ENCODE results near the gene ASB3.
"Not testable (repeated sequence)": the region's sequence is repeated elsewhere in the genome, so short reads cannot be mapped to it uniquely, and the experiment has no call there.

Gene ASB3

DNA sequence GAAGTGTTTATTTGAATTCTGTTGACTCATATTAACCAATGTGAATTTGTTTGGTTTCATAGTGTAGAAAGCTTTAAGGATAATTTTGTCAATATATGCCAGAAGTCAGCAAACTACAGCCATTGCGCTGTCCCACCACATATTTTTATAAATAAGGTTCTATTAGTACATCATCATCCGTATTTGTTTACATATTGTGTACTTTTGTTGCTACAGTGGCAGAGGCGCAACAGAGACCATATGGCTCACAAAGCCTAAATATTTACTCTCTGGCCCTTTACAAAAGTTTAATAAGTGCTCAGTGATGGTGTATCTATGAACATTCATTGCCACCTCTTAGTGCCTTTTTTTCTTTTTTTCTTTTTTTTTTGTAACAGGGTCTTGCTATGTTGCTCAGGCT is 6.5 kb upstream of the ASB3 start:
- DNase-seq (ENCODE audit: low read depth): no peak
- H3K4me3 ChIP-seq (ENCODE audit: low read depth, low read length): no peak overlapping the region

DNA sequence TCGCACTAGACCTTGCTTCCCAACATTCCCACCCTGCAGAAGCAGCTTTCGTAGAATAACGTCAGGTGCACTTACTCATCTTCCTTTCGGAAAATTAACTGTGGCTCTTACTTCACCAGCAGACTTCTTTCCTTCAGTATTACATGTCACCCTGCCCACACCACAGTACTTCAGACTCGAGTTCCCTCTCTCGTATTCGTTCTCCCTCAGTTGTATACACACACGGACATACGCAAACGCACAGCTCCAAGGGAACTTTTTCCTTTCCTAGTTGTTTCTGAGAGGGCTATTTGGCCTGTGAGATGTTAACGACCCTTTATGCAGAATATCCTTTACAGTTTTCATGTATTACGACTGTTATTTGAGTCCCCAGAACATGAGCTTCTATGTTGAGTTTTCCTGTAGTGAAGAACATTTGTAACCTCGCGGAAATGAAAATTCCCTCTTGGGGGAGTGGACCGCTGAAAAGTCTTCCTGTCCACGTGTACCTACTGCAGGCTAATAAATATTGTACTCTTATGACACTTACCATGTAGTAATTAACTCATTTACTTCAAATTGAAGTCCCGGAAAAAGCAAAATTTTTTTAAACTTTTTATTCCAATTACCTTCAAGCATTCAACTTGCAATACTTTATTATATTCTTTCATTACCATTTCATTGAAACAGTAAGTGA is 999 bp upstream of the ASB3 start:
- no peak for DNase-seq (ENCODE audit: low read depth)
- peak overlapping the region; percentile 100 for H3K4me3 ChIP-seq (ENCODE audit: low read depth, low read length)

DNA sequence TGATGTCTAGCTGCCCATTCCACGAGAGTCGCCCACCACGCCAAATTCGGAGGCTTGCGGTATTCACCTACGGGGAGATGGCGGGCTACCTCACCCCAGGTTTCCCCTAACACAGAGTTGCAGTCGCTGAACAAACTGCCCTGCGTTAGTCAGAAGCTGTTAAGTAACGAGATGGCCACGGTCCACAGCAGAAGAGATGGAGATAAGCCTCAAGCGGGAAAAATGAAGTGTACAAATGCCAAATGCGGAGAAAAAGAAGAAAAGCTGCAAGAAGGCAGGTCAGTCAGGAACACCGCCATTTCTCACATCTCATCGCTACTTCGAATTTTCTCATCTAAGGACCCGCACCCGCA is 425 bp downstream of the ASB3 start:
- no peak for DNase-seq (ENCODE audit: low read depth)

DNA sequence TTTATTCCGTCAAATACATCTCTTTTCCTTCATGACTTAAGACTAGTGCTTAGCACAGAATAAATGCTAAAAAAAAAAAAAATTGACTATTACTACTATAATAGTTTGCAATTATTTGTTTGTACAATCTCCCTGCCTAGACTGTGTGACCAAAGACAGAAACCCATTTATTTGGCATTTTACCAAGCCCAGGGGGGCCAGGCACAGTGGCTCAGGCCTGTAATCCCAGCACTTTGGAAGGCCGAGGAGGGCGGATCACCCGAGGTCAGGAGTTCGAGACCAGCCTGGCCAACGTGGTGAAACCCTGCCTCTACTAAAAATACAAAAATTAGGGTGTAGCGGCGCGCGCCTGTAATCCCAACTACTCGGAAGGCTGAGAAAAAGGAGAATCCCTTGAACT is 1.4 kb downstream of the ASB3 start:
- H3K4me3 ChIP-seq (ENCODE audit: low read depth, low read length): peak overlapping the region; percentile 100
- DNase-seq (ENCODE audit: low read depth): no peak

More for the DNA sequence above, 425 bp downstream of the ASB3 start:
- H3K4me3 ChIP-seq (ENCODE audit: low read depth, low read length): peak overlapping the region; percentile 100

DNA sequence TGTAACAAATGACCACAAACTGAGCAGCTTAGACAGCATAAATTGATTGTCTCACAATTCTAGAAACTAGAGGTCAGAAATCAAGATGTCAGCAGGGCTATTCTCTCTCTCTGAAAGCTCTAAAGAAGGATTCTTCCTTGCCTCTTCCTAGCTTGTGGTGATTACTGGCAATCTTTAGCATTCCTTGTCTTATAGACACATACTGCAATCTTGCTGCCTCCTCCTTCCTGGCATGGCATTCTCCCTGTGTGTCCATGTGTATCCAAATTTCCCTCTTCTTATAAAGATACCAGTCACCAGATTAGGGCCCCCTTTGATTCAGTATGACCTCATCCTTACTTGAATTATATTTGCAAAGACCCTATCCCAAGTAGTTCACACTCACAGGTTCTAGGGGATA is 2.3 kb downstream of the ASB3 start:
- H3K4me3 ChIP-seq (ENCODE audit: low read depth, low read length): no peak overlapping the region
- no peak for DNase-seq (ENCODE audit: low read depth)

DNA sequence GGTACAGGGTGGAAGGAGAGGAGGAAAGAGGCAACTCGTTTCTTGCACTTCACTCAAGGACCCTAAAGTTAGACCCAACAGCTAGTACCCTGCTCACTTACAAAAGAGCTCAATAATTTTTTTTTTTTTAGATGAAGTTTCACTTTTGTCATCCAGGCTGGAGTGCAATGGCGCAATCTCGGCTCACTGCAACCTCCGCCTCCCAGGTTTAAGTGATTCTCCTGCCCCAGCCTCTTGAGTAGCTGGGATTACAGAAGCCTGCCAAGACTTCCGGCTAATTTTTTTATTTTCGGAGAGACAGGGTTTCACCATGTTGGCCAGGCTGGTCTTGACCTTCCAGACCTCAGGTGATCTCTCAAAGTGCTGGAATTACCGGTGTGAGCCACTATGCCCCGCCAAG is 4.1 kb downstream of the ASB3 start:
- no peak overlapping the region for H3K4me3 ChIP-seq (ENCODE audit: low read depth, low read length)
- DNase-seq (ENCODE audit: low read depth): no peak

DNA sequence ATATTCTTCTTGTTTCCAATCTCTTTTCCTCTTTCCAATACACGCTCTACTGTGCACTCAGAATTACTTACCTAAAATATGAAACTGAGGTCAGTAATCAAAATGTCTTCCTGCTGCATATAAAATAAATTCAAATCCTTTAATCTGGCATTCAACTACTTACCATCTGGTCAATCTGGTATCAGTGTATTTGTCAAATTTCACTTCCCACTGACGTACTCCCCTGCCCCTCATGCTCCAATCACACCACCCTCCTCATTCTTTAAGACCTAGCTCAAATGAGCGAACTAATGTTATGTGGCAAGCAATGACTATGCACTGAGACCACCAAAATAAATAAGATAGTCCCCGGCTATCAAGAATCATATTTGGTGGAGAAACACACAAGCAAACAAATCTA is 6.7 kb downstream of the ASB3 start:
- no peak overlapping the region for H3K4me3 ChIP-seq (ENCODE audit: low read depth, low read length)
- DNase-seq (ENCODE audit: low read depth): no peak

DNA sequence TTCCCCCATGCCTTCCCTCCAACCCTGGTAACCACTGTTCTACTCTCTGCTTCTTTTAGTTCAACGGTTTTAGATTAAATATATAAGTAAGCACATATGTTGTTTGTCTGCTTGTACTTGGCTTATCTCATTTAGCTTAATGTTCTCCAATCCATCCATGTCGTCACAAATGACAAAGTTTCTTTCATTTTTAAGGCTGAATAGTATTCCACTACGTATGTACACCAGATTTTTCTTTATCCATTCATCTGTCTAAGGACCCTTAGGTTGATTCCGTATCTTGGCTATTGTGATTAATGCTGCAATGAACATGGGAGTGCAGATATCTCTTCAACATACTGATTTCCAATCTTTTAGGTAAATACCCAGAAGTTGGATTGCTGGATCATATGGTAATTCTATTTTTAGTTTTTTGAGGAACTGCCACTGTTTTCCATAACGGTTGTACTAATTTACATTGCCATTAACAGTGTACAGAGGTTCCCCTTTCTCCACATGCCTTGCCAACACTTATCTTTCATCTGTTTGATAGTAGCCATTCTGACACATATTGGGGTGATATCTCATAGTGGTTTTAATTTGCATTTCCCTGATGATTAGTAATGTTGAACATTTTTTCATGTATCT is 8.1 kb downstream of the ASB3 start:
- DNase-seq (ENCODE audit: low read depth): no peak

DNA sequence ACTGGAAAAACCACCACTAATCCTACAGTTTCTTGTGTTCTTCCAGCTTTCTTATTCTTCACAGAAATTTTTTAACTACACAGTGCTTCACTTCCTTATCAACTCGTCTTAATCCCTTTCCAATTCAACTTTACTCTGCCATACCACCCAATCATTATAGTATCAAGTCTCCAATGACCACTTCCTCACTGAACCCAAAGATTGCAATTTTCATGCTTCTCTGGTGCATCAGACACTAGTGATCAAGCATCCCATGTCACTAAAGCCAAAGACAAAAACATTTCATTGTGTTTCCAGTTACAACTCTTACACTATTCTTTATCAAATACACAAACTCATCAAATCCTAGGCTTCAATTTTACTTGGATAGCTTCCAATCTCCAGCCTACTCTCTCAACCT is 9.6 kb downstream of the ASB3 start:
- DNase-seq (ENCODE audit: low read depth): no peak
- no peak overlapping the region for H3K4me3 ChIP-seq (ENCODE audit: low read depth, low read length)

More for the DNA sequence above, 8.1 kb downstream of the ASB3 start:
- no peak overlapping the region for H3K4me3 ChIP-seq (ENCODE audit: low read depth, low read length)

DNA sequence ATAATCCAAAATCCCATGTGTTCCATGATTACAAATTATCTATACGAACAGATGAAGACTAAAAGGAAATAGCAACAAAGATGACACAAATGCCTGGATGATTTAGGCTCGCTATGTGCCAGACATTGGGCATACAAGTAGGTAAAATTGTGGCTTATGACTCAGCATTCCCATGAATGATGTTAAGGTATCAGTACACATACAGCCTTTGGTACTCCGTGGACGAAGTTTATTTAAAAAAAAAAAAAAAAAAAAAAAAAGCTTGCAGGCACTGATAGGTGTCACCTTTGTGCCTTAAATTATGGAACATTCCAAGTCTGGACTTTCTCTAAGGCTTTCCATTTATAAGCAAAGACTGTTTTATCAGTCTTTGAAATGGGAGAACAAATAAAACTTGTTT is 16.5 kb downstream of the ASB3 start:
- H3K4me3 ChIP-seq (ENCODE audit: low read depth, low read length): no peak overlapping the region
- DNase-seq (ENCODE audit: low read depth): no peak

DNA sequence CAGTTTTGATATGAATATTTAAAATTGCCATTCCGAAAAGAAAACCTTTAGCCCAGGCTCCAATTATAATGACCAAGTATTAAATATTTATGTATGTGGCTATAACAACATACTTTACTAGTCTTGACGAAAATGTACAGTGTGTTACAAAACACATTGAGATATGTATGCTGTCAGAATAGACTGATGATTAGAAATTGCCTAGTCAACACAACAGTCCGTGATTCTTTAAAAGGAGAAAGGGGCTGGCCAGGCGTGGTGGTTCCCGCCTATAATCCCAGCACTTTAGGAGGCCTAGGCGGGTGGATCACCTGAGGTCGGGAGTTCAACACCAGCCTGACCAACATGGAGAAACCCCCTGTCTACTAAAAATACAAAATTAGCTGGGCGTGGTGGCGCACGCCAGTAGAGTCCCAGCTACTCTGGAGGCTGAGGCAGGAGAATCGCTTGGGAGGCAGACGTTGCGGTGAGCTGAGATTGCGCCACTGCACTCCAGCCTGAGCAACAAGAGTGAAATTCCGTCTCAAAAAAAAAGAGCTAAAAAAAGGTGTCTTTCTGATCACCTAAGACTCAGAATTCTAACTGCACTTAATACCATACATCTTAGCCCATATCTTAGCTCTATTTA is 17.3 kb downstream of the ASB3 start:
- no peak for DNase-seq (ENCODE audit: low read depth)

DNA sequence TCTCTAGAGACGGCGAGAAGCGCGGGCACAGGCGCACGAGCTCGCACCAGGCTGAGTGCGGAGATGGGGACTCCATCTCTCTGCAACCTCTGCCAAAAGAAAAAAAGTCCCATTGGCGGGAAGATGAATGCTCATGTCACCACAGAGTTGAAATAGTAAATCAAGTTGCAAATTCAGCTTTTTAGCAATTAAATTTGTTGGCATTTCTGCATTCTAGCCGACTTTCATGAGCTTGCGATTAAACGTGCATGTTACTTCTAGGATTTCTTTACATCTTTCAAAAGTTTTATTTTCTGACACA is 18.6 kb downstream of the ASB3 start:
- DNase-seq (ENCODE audit: low read depth): no peak
- peak overlapping the region; percentile 79 for H3K4me3 ChIP-seq (ENCODE audit: low read depth, low read length)

More for the DNA sequence above, 17.3 kb downstream of the ASB3 start:
- no peak overlapping the region for H3K4me3 ChIP-seq (ENCODE audit: low read depth, low read length)

DNA sequence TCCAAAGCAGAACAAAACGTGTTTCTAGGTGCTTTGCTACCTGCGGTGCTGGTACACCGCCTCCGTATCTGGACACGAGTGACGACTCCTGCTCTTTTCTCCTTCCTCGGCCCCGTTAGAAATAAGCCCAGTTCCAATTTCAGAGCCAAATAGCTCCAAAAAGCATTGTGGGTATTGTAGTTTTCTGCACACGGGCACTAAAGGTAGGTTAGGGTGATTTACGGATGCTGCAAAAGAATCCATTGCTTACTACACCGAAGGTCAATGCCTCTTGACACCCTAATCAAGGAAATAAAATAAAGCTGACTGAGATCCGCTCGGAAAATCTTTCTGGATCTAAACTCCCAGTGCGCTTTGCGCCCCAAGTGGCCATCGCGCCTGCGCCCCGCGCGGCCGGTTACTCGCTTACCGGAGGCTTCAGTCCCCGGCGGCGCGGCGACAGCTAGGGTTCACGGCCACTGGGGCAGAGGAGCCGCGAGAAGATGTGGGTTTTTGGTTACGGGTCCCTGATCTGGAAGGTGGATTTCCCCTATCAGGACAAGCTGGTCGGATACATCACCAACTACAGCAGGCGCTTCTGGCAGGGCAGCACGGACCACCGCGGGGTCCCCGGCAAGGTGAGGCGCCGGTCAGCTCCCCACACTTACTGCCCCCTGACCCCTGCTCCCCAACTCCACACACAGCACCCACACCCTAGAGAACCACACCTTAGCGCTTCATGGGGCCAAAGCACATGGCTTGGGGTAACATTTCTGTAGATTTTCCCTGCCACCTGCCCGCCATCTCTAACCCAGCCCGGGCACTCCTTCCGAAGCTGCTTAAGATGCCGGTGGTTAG is 19.1 kb downstream of the ASB3 start, which contains the start of gene CHAC2:
CHAC2 (plus strand) TSS at position 400 of the 837 bp plus-strand sequence; CDS start at position 483, 83 bp downstream.
- peak within 1 kb of the TSS; percentile 79 for H3K4me3 ChIP-seq (ENCODE audit: low read depth, low read length)
- no peak for DNase-seq (ENCODE audit: low read depth)

DNA sequence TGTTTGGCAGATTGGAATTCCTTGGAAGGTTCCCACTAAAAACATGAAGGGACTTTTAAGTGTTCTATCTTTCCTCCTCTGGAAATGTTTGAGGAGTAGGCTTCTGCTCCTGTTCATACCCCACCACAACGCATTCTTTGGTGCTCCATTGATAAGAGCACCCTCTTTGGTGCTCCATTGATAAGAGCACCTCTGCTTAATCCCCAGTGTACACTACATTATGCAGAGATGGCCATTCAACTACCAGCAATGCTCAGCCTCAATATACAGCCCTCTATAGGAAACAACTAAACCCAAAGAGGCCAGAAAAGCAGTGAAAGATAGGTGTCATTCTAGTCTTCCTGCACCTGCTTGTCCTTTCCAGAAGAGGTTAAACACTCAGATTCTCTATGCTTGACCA is 21.0 kb downstream of the ASB3 start:
- no peak overlapping the region for H3K4me3 ChIP-seq (ENCODE audit: low read depth, low read length)
- no peak for DNase-seq (ENCODE audit: low read depth)

DNA sequence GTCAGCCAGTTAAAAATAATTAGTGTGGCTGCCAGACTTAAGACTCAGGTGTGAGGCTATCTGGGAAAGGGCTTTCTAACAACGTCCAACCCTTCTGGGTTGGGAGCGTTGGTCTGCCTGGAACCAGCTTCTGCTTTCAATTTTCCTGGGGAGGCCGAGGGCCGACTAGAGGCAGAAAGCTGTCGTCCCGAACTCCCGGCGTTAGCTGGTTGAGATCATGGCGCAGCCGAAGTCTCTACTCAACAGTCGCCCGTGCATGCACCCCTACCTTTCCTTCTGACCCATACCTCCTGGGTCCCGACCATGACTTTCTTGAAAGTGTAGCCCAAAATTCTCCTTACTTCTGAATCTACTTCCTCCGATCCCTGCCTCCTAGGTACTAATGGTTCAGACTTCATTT is 29.5 kb downstream of the ASB3 start:
- DNase-seq (ENCODE audit: low read depth); H3K4me3 ChIP-seq (ENCODE audit: low read depth, low read length): not testable (repeated sequence)

DNA sequence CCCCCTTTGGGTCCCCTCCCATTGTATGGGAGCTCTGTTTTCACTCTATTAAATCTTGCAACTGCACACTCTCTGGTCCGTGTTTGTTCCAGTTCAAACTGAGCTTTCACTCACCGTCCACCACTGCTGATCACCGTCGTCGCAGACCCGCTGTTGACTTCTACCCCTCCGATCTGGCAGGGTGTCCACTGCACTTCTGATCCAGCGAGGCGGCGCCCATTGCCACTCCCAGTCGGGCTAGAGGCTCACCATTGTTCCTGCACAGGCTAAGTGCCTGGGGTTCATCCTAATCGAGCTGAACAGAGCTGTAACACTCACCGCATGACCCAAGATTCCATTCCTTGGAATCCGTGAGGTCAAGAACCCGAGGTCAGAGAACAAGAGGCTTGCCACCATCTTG is 30.1 kb downstream of the ASB3 start:
- no peak for DNase-seq (ENCODE audit: low read depth)
- no peak overlapping the region for H3K4me3 ChIP-seq (ENCODE audit: low read depth, low read length)

DNA sequence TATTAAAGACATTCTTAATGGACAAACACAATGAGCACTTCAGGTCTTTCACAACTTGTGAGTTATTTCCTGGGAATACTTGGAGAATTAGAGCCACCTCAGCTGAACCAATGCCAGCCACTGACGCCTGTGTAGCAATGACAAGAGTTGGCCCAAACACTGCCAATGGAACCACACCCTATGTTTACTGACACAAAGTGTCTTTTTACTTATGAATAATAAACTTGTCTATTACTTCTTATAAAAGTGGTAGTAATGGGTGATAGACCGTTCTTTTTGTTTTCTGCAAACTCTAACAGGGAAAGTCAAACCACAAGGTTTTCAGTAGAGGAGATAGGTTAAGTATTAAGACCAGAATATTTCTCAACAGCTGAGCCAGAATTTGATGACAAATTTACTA is 31.6 kb downstream of the ASB3 start:
- H3K4me3 ChIP-seq (ENCODE audit: low read depth, low read length): no peak overlapping the region

DNA sequence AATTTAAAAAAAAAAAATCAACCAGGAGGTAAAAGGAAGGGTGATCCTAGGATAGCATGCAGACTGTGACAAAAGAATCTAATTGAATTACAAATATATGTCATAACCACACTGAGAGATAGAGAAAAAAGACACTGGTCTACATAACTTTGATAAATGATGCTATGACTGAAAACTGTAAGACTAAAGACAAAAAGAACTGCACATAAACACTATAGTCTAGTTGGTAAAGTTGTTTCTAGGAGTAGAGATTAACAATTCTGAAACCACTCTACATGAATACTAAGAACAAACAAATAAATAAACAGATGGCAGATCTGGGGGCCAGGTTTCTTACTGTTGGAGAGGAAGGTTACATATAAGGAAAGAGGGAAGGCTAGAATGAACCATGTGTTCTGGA is 33.7 kb downstream of the ASB3 start:
- DNase-seq (ENCODE audit: low read depth): no peak
- H3K4me3 ChIP-seq (ENCODE audit: low read depth, low read length): no peak overlapping the region

More for the DNA sequence above, 31.6 kb downstream of the ASB3 start:
- DNase-seq (ENCODE audit: low read depth): no peak

DNA sequence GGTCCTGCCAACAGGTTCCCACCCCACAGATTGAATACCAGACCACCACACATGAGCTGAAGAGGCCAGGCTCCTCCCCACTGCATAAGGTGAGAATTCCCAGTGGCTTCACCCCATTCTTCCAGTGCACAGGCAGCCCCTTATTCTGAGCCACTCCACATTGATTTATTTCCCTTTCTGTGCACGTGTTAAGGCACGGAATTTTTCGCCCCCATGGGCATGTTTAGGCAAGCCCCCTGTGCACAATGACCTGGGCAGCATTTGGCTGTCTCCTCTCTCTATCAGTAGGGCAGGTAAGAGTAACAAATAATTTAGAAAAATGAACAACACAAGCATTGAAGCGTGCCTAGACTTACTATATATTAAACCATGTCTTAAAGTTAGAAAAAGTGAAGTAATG is 34.4 kb downstream of the ASB3 start:
- DNase-seq (ENCODE audit: low read depth): no peak
- no peak overlapping the region for H3K4me3 ChIP-seq (ENCODE audit: low read depth, low read length)

DNA sequence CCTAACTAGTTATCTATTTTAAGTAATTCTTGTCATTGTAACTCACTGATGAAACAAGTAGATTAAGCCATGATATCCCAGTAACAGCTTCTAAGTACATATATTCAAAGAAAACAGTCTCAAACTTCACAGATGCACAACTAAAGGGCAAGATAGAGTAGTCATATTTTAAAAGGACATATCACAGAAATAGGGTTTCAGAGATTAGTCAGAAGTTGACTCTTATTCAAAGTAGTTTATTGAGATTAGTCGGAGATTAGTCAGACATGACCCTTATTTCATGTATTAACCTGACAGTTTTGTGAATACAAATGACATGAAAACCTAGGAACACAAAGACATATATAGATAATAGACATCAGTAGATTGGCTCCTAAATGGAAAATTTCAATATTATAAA is 35.0 kb downstream of the ASB3 start:
- DNase-seq (ENCODE audit: low read depth): no peak
- H3K4me3 ChIP-seq (ENCODE audit: low read depth, low read length): no peak overlapping the region

Data from skeletal muscle cell (primary cell).